Cortex of kidney (tissue), 1 donor: ENCODE measurements around the gene SNTB2.
"Not testable (repeated sequence)": the region's sequence is repeated elsewhere in the genome, so short reads cannot be mapped to it uniquely, and the experiment has no call there.

ENCODE experiments used
- DNase-seq: peaks from one replicate; lab custom pipeline; 2025; lab: John Stamatoyannopoulos, UW

Gene SNTB2

DNA sequence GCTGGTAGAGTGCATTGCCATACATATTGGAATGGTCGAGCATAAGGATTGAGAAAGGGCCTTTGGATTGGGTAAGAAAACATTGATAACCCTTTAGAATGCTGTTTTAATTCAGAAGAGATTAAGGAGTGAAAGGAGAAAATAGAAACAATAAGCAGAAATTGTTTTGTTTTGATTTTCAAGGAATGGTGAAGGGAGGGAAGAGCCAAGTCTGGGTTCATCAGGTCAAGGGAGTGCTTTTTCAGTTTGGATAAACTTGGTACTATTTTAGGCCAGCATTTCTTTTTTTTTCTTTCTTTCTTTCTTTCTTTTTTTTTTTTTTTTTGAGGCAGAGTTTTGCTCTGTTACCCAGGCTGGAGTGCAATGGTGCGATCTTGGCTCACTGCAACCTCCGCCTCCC lies 50.3 kb downstream of the SNTB2 start:
- no peak for DNase-seq

DNA sequence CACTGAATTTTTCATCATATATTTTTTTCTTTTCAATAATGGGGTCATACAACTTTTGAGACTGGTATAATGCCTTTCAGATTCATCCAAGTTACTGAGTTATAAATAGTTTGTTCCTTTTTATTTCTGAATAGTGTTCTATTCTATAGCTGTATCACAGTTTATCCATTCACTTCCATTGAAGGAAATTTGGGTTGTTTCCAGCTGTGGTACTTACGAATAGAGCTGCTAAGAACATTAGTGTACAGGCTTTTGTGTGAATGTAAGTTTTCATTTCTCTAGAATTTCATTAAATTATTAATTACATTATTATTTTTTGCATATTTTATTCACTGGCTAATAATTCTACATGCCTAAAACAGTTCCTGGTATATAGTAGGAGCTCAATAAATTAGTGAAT lies 52.9 kb downstream of the SNTB2 start:
- DNase-seq, result no peak

DNA sequence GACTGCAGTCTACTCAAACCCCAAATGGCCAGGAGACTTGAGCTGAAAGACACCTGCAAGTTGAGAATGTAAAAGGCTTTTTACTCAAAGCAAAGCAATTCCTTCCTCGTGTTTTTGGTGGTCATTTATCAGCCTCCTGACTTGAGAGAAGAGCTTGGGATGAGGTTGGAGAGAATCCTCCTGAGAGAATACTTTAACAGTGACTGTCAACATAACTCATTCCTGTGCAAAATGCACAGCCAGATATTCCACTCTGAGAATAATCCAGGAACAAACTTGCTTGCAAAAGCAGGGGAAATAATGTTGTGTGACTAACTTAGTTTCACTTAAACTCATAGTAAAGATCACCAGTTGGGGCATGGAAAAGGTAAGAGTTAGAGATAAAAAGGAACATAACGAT lies 53.4 kb downstream of the SNTB2 start:
- DNase-seq, result no peak

DNA sequence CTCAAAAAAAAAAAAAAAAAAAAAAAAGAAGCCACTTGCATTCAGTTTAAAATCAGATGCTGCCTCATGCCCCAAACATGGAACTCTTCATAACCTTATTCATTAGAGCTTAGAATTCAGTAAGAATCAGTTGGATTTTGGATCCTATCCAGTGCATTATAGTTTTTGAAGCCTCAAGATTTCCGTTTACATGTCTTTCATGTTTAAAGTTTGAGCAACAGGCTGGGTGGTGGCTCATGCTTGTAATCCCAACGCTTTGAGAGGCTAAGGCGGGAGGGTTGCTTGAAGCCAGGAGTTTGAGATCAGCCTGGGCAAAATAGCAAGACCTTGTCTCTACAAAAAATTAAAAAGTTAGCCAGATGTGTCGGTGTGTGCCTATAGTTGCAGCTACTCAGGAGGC lies 55.0 kb downstream of the SNTB2 start:
- no peak for DNase-seq

DNA sequence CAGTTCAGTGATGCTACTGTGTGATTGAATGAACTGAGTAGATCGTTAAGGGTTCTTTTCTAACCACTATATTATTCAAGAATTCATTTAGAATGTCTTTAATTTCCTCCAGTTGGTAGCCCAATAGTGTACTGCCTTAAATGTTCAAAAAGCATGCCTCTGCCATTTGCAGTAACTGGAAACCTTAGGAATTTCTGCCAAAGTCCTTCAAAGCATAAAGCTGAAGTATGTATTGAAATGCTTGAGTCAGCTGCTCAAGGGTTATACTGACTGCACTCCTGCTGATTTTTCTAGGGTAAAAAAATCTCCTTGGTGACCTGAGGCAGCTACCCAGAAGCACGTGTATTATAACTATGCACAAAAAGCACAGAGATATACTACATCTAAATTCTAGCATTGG lies 56.5 kb downstream of the SNTB2 start:
- no peak for DNase-seq

DNA sequence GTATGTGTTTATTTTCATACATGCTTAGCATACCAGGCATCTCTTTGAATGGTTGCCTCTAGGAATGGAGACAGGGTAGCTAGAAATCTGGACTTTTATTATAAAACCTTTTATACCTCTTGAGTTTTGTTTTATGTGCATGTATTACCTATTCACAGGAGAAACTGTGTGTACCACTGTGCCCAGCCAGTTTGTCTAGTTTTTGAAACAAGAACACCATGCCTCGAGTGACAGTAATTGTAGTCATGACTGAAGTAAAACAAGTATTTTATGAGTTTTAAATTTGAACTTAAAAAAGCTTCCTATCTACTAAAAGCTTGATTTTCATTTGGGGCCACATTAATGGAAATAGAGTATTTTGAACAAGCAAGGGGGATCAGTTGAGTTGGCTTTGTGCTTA lies 57.4 kb downstream of the SNTB2 start:
- DNase-seq, result no peak

DNA sequence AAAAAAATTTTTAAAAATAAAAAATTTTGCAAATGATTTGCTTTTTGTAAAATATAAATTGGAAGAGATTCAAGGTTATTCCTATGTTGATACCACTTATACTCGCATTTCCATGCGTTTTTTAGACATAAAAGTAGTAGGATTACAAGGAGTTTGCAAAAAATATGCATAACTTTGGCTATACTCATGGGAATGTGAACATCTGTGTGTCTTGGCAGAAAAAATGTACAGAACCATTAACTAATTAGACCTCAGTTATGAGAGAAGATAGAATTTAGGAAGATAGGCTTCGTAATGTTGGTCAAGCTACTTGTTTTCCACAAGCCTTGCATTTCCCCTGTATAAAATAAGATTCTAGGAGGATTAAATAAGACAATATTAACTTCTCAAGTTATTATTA lies 63.1 kb downstream of the SNTB2 start:
- DNase-seq, result no peak

DNA sequence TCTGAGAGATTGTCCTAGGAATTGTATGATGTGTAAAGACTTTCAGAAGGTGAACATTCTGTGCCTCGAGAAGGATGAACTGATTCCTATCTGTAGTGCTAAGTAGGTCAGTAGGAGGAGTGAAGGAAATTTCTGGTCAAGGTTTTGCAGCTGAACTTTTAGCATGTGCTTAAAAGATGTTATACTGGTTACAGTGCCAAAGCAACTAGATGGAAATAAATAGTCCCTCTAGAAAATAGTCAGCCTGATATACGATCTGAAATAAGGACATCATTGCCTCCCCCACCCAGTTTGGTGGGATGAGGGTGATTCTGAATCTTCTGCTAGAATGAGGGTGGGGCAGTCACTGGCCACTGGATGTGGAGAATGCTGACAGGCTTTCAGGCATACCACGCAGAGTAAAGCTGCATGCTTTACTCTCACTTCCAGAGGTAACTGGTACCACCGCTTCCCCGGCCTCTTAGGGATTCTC lies 66.9 kb downstream of the SNTB2 start:
- no peak for DNase-seq

DNA sequence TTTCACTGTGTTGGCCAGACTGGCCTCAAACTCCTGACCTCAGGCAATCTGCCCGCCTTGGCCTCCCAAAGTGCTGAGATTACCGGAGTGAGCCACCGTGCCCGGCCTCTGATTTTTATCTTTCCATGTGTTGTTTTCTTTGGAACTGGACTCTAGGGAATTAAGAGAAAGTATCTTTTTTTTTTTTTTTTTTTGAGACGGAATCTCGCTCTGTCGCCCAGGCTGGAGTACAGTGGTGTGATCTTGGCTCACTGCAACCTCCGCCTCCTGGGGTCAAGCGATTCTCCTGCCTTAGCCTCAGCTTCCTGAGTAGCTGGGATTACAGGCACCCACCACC lies 72.4 kb downstream of the SNTB2 start:
- not testable (repeated sequence) for DNase-seq

DNA sequence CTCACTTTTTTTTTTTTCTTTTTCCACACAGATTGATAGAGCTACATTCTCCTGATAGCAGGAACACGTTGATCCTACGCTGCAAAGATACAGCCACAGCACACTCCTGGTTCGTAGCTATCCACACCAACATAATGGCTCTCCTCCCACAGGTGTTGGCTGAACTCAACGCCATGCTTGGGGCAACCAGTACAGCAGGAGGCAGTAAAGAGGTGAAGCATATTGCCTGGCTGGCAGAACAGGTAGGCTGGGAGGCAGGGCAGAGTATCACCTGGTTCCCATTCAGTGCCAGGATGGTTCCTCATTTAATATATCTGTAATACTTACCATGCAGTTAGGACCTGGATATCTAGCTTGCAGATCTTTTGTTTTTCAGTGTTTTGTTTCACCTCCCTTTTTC lies 73.1 kb downstream of the SNTB2 start:
- no peak for DNase-seq

DNA sequence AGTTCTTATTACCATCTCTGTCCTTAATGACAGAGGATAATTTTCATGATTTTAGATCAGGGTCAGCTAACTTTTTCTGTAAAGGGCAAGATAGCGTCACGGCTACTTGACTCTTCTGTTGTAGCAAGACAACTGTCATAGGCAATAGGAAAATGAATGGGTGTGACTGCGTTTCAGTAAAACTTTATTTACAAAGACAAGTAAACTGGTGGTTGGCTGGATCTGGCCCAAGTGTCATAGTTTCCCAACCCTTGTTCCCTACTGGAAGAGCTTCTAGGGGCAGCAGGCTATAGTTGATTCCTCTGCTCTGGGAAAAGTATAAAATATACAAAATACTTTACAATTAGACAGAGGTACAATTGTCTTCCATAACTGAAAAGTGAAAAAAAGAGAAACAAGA lies 73.5 kb downstream of the SNTB2 start:
- DNase-seq, result no peak

DNA sequence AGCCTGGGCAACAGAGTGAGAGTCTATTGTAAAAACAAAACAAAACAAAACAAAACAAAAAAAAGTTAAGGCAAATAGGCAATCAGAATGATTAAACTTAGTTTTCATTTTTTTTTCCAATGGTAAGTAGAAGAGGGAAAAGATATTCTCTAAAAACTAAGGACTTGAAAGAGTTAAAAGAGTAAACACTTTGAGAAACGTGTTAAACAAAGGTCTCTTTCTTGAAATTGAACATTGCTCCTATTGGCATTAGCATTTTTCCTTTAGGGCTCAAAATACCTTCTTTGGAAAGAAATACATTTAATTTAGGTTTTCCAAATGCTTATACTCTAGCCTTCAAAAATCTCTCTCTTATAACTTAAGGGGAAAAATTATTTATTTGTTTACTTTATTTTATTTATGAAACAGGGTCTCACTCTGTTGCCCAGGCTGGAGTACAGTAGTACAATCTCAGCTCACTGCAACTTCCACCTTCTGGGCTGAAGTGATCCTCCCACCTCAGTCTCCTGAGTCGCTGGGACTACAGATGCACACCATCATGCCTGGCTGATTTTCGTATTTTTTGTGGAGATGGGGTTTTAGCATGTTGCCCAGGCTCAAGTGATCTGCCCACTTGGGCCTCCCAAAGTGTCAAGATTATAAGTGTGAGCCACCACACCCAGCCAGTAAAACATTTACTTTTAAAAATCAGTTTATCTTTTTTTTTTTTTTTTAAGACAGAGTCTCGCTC lies 79.5 kb downstream of the SNTB2 start:
- no peak for DNase-seq

DNA sequence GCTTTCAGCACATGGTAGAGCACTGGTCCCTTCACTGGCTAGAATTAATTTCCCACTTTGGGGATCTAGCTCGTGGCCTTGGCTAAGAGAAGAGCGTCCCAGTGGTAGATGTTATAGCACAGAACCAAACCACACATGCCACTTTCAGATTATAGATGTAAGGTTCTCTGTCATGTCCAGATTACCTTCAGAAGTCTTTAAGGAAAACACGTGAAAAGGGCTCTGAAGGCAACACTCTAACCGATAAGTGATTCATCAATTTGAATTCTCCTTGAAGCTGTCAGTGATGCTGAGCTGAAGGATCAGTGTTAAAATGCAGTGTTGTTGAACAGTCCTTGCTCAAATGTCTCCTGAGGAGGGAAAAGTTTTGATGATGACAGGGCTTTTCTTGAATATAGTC lies 80.7 kb downstream of the SNTB2 start:
- no peak for DNase-seq

DNA sequence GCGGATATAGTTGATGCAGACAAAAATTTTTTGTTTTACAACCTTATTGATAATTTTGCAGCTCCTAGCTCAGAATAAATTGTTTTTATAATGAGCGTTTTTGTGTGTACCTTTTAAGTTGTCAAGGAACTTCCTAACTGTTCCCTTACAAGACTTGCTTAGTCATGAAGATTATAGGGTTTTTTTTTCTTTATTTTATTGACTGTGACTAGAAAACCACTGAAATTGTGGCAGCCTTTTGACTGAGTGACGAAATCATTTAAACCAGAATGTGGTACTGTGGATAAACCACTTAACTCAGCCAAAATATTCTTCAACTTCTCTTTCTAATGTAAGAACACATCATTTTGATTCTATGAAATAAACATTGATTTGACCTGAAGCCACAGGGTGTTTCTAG lies 83.4 kb downstream of the SNTB2 start:
- no peak for DNase-seq

DNA sequence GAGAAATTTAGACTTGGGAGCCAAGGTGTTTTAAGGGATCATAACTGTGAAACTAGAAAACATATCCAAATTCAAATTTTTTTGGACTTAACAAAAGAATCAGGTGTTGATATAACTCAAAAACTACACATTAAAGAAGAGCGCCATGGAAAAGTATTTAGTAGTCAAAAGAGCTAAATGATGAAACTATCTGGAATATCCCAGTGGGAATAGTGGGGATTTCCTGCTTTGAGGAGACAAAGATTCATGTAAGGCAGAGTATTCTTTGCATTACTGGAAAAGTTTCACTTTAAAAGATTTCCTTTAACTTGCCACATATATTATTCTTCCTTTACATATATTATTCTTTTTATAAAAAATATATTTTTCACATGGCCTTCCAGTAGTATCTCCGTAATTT lies 83.9 kb downstream of the SNTB2 start:
- DNase-seq, result no peak

DNA sequence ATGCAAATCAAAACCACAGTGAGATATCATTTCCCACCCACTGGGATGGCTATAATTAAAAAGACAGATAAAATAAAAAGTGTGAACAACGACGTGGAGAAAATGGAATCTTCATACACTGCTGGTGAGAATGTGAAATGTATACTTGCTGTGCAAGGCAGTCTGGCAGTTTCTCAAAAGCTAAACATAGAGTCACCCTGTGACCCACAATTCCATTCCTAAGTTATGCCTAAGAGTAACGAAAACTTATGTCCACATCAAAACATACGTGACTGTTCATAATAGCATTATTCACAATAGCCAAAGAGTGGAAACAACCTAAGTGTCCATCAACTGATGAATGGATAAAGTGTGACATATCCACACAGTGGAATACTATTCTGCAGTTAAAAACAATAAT lies 86.0 kb downstream of the SNTB2 start:
- DNase-seq, result no peak

DNA sequence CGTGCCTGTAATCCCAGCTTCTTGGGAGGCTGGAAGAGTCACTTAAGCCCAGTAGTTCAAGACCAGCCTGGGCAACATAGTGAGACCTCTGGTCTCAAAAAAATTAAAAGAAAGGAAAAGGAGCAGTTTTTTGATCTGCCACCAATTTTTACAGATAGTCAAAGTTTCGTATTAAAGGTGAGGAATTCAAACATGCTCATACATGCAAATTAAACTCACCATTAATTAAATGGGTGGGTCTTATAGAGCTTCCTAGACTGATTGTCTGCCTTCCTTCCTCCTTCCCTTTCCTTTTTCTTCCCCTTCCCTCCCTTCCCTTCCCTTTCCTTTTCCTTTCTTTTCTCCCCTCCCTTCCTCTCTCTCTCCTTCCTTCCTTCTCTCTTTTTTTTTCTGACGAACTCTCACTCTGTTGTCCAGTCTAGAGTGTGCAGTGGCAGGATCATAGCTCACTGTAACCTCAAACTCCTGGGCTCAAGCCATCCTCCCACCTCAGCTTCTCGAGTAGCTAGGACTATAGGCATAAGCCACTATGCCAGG lies 87.8 kb downstream of the SNTB2 start:
- no peak for DNase-seq

DNA sequence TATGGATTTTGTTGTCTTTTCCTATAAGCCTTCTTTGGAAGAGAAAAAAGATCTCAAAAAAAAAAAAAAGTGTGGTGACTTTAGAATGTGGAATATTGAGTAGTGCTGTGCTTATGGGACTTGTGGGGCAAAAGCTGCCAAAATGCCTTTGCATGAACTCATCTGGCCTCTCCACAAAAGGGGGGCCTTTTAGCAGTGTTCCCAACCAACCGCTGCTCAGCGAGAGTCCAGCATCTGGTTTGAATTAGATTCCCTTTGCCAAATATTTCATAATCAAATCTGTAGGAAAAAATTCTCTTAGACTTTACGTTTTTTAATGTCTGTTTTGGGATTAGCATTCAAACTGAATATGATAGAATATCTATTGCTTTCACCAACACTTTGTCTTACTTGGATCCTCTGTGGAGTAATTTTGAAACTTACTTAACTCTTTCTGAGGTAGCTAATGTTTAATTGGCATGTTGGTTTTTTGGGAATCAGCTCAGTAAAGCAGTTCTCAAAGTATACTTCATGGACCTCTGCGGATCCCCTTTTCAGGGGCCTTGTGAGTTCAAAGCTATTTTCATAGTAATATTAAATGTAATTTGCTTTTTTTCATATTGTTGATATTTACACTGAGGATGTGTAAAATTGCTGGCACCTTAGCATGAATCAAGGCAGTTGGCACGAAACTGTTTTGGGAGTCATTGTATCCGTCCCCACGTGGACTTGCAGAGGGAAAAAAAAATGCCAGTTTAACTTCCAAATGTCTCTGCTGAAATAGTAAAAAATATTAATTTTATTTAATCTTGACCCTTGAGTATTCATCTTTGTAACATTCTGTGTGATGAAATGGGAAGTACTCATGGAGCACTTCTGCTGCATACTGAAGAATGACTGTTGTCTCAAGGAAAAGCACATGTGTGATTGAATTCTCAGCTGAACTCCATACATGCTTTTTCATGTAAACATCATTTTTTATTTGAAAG lies 89.5 kb downstream of the SNTB2 start:
- no peak for DNase-seq

DNA sequence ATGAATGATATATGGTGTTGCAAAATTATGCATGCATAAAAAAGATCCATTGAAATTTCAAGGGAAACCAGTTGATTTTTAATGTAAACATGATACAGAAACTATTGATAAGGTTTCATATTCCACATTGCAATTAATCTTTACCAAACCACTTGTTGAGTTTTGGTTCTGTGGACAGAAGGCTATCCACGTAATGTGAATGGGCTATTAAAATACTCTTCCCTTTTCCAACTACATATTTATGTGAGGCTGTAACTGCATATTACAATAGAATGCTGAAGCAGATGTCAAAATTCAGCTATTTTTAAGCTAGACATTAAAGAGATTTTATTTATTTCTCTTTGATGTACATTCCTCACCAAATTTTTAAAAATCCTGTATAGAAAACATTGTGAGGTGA lies 90.4 kb downstream of the SNTB2 start:
- no peak for DNase-seq

DNA sequence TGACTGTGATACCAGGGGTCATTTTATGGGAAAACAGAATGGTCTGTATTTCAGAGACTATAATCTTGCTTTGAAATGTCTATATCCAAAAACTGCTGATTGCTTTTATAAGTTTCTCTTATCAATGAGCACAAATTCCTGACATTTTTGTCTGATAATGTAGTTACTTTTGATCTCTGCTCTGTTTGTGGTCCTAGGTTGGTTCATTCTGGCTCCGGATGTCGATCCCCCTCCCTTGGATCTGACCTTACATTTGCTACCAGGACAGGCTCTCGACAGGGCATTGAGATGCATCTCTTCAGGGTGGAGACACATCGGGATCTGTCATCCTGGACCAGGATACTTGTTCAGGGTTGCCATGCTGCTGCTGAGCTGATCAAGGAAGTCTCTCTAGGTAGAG lies 96.9 kb downstream of the SNTB2 start:
- DNase-seq, result no peak

DNA sequence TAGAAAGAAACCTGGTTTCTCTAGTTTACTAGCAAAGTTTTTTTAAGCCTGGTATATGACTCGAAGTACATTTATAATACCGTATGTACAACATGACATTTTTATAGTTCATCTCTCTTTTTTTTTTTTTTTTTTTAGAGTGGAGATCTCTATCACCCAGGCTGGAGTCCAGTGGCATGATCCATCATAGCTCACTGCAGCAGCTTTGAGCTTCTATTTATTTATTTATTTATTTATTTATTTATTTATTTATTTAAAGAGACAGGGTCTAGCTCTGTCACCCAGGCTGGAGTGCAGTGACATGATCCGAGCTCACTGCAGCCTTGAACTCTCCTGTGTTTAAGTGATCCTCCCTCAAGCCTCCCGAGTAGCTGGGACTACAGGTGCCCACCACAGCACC lies 98.3 kb downstream of the SNTB2 start:
- no peak for DNase-seq

DNA sequence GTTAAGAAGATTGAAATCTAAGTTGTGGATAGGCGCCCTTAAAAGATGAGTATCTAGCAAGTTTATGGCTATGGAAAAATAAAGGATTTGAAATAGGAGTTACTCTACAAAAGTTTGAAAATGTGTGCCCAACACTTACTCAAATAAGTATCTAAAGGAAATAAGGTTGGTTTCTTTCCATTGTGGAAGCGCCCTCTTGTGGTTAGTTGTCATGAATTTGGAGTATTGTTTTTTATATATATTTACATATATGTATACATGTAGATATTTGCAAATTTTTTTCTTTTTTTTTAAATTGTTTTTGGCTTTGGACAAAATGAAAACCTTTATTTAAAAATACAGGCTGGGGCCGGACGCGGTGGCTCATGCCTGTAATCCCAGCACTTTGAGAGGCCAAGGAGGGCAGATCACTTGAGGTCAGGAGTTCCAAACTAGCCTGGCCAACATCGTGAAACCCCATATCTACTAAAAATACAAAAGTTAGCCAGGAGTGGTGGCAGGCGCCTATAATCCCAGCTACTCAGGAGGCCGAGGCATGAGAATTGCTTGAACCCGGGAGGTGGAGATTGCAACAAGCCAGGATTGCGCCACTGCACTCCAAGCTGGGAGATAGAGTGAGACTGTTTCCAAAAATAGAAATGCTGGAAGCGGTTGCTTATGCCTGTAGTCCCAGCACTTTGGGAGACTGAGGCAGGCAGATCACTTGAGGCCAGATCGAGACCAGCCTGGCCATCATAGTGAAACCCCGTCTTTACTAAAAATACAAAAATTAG lies 100.2 kb downstream of the SNTB2 start:
- DNase-seq, result no peak
